Hematopoietic multipotent progenitor cell treated with erythropoietin and hydrocortisone succinate and interleukin-3 and kit ligand, for 6 days (in vitro differentiated cells): ENCODE measurements around the gene GPR52.
"Not testable (repeated sequence)": the region's sequence is repeated elsewhere in the genome, so short reads cannot be mapped to it uniquely, and the experiment has no call there.

Experiments used
- DNase-seq: peaks from one replicate; pipeline ENCODE4 v3.0.0-alpha.2; 2015

Gene GPR52

DNA sequence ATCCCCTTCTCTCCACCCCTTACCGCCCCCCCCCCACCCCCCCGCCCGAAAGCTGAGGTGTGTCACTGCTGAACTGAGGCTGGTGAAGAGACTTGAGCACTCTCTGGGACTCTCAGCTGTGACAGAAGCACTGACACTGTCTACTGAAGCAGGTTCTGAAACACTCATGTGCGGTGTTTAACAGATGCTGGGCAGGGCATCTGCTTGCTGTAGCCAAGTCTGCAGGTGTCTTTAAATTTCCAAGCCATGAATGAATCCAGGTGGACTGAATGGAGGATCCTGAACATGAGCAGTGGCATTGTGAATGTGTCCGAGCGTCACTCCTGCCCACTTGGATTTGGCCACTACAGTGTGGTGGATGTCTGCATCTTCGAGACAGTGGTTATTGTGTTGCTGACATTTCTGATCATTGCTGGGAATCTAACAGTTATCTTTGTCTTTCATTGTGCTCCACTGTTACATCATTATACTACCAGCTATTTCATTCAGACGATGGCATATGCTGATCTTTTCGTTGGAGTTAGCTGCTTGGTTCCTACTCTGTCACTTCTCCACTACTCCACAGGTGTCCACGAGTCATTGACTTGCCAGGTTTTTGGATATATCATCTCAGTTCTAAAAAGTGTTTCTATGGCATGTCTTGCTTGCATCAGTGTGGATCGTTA lies at the start of gene GPR52:
TSS of gene GPR52 (plus strand) at position 99 of the 665 bp plus-strand sequence. CDS start at position 247, 148 bp downstream.
- no peak for DNase-seq

- DNase-seq = no peak
Measured at GRCh38 chr1:174398246-174398645, 49.5 kb upstream of the GPR52 start.

- DNase-seq = no peak
Measured at GRCh38 chr1:174399211-174399610, 48.6 kb upstream of the GPR52 start.

DNA sequence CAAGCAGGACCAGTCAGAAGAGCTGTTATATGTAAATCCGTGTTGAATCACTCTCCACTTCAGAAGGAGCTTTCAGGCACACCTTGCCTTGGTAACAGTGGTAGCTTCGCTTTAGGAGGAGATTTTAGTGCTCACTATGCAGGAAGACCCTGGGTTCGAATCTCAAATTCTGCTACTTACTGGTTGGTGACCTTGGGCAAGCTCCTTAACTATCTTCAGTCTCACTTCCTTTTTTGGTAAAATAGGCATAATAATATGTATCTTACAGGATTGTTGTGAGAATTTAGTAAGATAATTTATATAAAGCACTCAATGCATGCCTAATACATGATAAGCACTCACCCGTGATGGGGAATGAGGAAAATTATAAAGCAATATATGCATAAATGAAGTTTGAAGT lies 46.7 kb upstream of the GPR52 start:
- DNase-seq = no peak

DNA sequence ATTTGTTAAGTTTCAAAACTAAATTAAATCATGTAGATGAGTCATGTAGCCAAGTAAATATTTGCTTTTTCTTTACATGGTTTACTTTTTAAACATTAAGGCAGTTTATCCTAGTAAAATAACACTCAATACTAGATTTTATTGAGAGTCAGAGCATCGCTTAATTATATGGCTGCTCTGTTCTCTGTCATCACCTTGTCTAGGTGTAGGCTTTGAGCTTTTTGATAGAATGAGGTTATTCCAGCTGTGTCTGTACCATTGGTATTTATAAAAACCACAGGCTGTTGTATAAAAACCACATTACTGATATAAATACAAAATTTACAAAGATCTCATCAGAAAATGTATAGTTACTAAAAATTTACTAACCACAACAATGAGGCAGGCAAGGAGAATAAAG lies 42.5 kb upstream of the GPR52 start:
- no peak for DNase-seq

- DNase-seq = no peak
Measured at GRCh38 chr1:174406421-174406820, 41.3 kb upstream of the GPR52 start.

DNA sequence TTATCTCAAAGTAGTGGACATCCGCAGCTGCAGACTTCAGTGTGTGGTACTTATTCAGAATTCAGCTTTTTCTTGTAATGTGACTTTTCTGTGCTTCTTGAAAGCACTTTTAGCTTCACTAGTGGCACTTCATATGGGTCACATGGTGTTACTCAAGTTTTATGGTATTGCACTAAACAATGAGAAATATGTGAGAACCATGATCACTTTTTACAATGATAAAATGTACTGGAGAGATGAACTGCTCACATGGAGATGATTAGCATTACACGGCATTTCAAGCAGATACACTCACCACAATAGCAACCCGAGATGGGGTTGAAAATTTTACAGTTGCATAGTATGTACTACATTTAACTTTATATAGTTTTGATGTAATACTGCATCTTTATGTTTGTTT lies 40.1 kb upstream of the GPR52 start:
- no peak for DNase-seq

- no peak for DNase-seq
Measured at GRCh38 chr1:174408146-174408545, 39.6 kb upstream of the GPR52 start.

DNA sequence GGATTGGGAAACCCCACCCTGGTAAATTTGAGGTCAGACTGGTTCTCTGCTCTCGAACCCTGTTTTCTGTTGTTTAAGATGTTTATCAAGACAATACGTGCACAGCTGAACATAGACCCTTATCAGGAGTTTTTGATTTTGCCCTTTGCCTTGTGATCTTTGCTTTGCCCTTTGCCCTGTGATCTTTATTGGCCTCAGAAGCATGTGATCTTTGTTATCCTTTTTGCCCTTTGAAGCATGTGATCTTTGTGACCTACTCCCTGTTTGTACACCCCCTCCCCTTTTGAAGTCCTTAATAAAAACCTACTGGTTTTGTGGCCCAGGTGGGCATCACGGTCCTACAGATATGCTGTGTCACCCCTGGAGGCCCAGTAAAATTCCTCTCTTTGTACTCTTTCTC lies 38.0 kb upstream of the GPR52 start:
- DNase-seq = not testable (repeated sequence)

DNA sequence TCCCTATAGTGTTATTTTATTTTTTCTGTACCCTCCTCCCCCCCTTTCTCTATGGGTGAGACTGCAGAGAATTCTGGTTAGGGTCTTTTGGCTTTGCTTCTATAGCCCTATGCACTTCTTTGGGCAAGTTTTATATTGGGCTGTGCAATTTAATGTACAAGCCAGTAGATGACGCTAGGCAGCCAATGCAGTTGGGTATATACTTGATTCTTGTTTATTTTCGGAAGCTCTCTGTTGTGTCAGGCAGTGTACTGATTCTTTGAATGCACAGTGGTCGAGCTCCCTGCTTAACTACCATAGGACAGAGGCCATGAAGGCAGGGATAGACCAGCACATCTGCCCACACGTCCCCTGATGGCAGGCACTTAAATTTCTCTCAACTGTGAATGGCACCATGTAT lies 34.1 kb upstream of the GPR52 start:
- DNase-seq = peak; percentile 12

GRCh38 chr1:174414203-174414602 lies 33.6 kb upstream of the GPR52 start:
- DNase-seq = no peak

- no peak for DNase-seq
Measured at GRCh38 chr1:174415506-174415905, 32.3 kb upstream of the GPR52 start.

DNA sequence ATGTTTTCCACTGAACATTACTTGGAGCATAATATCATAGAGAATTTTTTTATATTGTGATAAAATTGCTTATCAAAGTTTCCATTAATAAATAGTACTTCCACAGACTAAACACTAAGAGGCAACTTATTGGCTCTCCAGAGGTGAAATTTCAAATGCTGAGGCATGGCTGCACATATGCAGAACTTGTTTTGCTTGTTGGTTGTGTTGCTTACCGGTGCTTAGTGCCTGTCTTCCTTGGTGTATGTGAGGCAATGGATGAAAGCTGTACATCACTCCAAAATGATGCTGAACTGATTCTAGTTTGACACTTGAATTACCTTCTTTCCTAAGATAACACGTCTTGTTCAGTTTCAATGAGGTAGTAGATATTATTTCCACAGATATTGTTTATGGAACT lies 29.8 kb upstream of the GPR52 start:
- DNase-seq = no peak

GRCh38 chr1:174425121-174425520 lies 22.6 kb upstream of the GPR52 start:
- no peak for DNase-seq

DNA sequence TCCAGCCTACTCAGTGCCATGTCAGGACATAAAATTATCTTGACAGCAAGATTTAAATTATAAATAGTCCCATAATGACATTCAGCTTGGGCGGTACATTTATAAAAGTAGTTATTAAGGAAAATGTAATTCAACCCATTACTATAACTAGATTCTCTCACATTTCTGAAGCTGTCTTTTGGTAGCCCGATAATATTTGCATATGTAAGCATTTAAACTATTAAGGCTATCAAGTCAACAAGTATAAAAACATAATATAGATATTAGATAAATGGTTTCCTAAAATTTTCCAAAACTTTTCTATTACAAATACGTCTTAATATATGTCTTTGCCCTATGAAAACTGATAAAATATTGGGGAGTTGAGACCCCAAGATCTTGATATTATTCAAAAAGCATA lies 21.6 kb upstream of the GPR52 start:
- no peak for DNase-seq

- DNase-seq = peak; percentile 5
Measured at GRCh38 chr1:174428033-174428432, 19.7 kb upstream of the GPR52 start.

DNA sequence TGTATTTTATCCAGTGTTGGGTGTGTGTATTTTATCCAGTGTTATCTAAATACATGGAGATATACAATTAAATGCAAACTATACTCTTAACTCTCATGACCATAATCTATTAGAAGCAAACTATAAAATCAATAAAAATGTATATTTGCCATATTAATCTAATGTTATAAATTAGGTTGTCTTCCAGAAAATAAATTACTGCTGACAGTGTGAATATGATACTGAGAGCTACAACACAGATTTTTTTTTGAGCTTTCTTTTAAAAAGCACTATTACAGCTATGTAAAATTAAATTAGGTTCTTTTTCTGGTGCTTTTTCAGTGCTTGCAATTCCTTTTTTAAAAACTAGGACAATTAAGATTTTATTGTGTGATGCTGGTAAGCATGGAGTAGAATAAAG lies 19.0 kb upstream of the GPR52 start:
- no peak for DNase-seq

DNA sequence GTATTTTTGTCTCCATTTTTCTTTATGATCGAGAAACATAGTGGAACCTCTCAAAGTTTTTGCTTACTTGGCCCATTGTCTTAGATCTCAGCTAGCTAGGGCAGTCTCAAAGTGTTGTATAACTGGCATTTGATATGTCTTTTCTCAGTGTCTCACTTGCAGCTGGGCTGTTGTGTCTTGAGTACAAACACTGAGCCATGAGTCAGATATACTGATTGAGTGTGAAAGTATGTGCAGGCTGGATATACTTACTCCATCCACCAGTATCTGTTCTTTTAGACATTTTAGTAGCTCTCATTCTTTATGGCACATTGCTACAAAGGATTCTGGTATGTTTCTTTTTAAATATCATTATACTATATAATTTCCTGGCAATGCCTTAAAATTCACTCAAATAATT lies 14.3 kb upstream of the GPR52 start:
- DNase-seq = no peak

DNA sequence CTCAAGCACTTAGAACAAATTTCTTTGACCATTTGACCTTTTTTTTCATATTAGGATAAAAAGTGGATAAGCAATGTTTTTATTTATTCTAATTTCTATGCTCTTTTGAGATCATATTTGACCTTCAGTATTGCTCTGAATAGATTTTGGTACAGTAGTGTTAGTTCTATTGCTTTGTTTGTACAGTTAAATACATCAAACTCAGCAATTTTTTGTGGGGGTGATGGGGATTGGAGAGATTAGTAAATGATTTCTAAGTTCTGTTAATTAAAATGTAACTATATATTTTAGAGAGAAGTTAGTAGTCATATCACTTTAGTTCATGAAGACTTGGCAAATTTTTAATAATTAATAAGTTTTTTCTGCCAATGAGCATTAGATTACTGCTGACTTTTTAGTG lies 2.4 kb upstream of the GPR52 start:
- DNase-seq = no peak

- DNase-seq = no peak
Measured at GRCh38 chr1:174445817-174446216, 1.9 kb upstream of the GPR52 start.

DNA sequence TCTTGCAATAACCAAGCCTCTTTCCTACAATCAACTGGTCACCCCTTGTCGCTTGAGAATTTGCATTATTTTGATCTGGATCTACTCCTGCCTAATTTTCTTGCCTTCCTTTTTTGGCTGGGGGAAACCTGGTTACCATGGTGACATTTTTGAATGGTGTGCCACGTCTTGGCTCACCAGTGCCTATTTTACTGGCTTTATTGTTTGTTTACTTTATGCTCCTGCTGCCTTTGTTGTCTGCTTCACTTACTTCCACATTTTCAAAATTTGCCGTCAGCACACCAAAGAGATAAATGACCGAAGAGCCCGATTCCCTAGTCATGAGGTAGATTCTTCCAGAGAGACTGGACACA lies 743 bp downstream of the GPR52 start:
- DNase-seq = no peak

GRCh38 chr1:174448974-174449373 lies 1.2 kb downstream of the GPR52 start:
- no peak for DNase-seq

GRCh38 chr1:174451408-174451807 lies 3.6 kb downstream of the GPR52 start:
- no peak for DNase-seq

GRCh38 chr1:174465855-174466254 lies 18.1 kb downstream of the GPR52 start:
- no peak for DNase-seq

DNA sequence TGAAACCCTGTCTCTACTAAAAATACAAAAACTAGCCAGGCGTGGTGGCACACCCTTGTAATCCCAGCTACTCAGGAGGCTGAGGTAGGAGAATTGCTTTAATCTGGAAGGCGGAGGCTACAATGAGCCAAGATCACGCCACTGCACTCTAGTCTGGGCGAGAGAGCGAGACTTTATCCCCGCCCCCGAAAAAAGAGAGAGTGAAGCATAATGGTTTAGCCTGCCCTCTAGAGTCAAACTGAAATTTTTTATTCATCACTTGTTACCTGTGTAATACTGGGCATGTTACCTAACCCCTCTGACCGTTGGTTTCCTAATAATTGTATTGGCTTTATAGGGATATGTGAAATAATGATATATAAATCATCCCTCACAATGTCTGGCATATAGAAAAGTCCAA lies 18.8 kb downstream of the GPR52 start:
- DNase-seq = no peak

- no peak for DNase-seq
Measured at GRCh38 chr1:174469052-174469451, 21.3 kb downstream of the GPR52 start.
